ENCODE data around the gene ETV7.

The ETV7 gene

DNA sequence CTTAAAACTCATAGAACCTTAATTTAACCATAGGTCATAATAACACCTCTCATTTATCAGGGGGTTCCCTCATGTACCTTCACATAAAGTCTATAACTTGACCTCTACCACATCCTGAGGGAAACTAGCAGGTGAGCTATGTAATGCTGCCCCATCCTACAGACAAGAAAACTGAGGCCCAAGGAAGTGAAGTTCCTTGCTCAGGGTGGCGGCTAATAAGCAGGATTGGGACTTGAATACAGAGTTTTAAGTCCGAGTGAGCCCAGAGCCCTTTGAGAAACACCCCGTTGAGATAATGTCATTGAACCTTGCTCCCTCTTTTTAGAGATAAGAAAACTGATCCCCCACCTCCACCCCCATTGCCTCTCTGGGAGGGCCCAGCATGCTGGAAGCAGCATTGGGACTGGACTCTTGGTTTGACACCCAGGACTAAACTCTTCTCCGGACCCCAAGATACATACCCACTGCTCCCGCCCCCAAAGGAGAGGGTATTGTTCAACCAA lies 51.2 kb downstream of the ETV7 start:
- Histone ChIP-seq H3K4me3 (ENCODE audit: low read depth in 1 of 2, low read length in 2 of 2) (no peak overlapping the region), H3K36me3 (ENCODE audit: insufficient read depth, low read length) (no peaks in the 10 kb centered on the region), H3K4me1 (ENCODE audit: insufficient read depth, low read length) (peaks cover 7% of the 10 kb centered on the region), H3K9ac (ENCODE audit: low read length) (no peak overlapping the region), H3K27me3 (ENCODE audit: control insufficient read depth in 1 of 2, insufficient read depth in 2 of 2, low read length in 2 of 2) (no peaks in the 10 kb centered on the region), H3K27ac (ENCODE audit: low read depth, low read length) (no peak overlapping the region), H3K9me3 (ENCODE audit: low read length) (no peaks in the 10 kb centered on the region)

GRCh38 chr6:36335465-36336207 lies 51.8 kb downstream of the ETV7 start:
- H3K9ac ChIP-seq (ENCODE audit: low read length) = no peak overlapping the region
- H3K4me1 ChIP-seq (ENCODE audit: insufficient read depth, low read length) = peaks cover 3% of the 10 kb centered on the region
- H3K27ac ChIP-seq (ENCODE audit: low read depth, low read length) = no peak overlapping the region
- no peaks in the 10 kb centered on the region for H3K36me3 ChIP-seq (ENCODE audit: insufficient read depth, low read length)
- no peaks in the 10 kb centered on the region for H3K9me3 ChIP-seq (ENCODE audit: low read length)
- no peak overlapping the region for H3K4me3 ChIP-seq (ENCODE audit: low read depth in 1 of 2, low read length in 2 of 2)
- no peaks in the 10 kb centered on the region for H3K27me3 ChIP-seq (ENCODE audit: control insufficient read depth in 1 of 2, insufficient read depth in 2 of 2, low read length in 2 of 2)

DNA sequence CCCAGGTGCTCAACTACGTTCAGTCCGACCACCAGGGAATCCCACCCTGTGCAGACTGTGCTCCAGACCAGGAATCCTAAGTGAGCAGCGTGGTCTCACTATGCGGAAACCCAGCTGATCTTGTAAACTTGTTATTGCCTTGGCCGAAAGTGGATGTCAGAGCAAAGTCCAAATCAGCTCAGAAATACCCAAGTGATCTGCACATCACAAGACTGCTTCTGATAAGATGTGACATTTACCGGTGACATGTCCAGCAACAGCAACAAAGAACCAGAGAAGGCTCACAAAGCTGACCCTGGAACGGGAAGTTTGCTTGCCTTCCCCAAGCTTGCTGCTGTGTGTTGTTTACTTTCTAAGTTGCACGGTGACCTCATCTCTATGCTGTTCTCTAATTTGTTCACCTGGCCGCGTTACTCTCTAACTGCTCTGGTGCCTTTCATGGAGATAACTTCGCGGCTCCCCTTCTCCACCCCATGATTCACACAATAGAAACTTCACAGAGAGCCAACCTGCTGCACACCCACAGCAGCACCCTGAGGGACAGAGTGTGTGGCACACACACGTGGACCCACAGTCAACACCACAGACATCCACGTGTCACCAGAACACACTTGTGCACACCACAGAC lies 52.5 kb downstream of the ETV7 start:
- H3K27me3 ChIP-seq (ENCODE audit: control insufficient read depth in 1 of 2, insufficient read depth in 2 of 2, low read length in 2 of 2) = no peaks in the 10 kb centered on the region
- no peak overlapping the region for H3K4me3 ChIP-seq (ENCODE audit: low read depth in 1 of 2, low read length in 2 of 2)
- no peaks in the 10 kb centered on the region for H3K4me1 ChIP-seq (ENCODE audit: insufficient read depth, low read length)
- H3K9ac ChIP-seq (ENCODE audit: low read length) = no peak overlapping the region
- H3K36me3 ChIP-seq (ENCODE audit: insufficient read depth, low read length) = no peaks in the 10 kb centered on the region
- no peak overlapping the region for H3K27ac ChIP-seq (ENCODE audit: low read depth, low read length)
- H3K9me3 ChIP-seq (ENCODE audit: low read length) = no peaks in the 10 kb centered on the region

DNA sequence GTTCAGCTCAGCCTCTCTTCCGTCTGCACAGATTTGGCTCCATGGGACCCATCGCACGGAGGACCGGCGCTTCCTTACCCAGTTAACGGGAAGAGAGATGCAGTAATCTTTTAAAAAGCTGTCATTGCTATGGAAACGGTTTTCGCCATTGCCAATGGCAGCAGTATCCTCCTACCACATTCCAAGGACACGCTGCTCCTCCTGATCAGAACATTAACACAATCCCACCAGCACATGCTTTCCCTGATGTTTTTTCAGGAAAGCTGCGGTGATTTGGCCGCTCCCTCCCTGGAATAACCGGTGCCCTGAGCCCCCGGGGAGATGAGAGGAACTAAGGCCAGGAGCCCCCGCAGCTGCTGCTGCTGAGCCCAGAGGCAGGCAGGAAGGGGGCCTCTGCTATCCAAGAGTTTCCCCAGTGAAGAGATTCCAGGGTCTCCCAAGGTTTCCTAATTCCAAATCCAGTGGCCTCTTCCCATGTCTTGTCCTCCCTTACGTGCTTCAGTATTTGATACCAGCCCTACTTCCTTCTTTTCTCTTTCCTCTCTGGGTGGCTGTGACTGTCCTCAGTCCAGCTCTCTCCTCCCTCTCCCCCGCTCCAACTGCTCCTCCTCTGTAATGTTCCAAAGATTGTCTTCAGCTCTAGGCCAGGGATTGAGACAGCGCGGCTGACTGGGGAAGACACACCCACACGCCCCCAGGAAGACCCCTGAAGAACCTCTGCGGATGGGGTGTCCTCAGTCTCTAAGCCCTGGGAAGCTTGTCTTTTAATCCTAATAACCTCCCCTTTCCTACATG lies 53.3 kb downstream of the ETV7 start:
- Histone ChIP-seq H3K4me3 (ENCODE audit: low read depth in 1 of 2, low read length in 2 of 2) (no peak overlapping the region), H3K9me3 (ENCODE audit: low read length) (no peaks in the 10 kb centered on the region), H3K4me1 (ENCODE audit: insufficient read depth, low read length) (no peaks in the 10 kb centered on the region), H3K9ac (ENCODE audit: low read length) (no peak overlapping the region), H3K27me3 (ENCODE audit: control insufficient read depth in 1 of 2, insufficient read depth in 2 of 2, low read length in 2 of 2) (no peaks in the 10 kb centered on the region), H3K36me3 (ENCODE audit: insufficient read depth, low read length) (no peaks in the 10 kb centered on the region), H3K27ac (ENCODE audit: low read depth, low read length) (no peak overlapping the region)

GRCh38 chr6:36333171-36333895 lies 54.1 kb downstream of the ETV7 start:
- Histone ChIP-seq H3K27ac (ENCODE audit: low read depth, low read length) (no peak overlapping the region), H3K4me3 (ENCODE audit: low read depth in 1 of 2, low read length in 2 of 2) (no peak overlapping the region), H3K27me3 (ENCODE audit: control insufficient read depth in 1 of 2, insufficient read depth in 2 of 2, low read length in 2 of 2) (no peaks in the 10 kb centered on the region), H3K4me1 (ENCODE audit: insufficient read depth, low read length) (no peaks in the 10 kb centered on the region), H3K36me3 (ENCODE audit: insufficient read depth, low read length) (no peaks in the 10 kb centered on the region), H3K9me3 (ENCODE audit: low read length) (no peaks in the 10 kb centered on the region), H3K9ac (ENCODE audit: low read length) (no peak overlapping the region)

DNA sequence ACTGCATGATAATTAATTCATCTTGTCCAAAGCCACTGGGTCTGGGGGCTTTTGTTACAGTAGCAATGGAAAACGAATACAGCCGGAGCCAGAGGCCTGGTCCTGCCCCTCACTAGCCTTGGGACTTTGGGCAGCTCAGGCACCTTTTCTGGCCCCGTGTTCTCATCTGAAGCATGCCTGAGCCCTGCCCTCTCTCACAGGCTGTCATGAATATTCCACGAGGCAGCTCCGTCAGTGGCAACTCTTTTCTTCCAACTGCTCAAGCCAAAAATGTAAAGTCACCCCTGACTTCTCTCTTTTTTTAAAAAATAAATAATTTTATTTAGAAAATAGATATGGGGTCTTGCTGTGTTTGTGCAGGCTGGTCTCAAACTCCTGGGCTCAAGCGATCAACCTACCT lies 56.1 kb downstream of the ETV7 start:
- no peaks in the 10 kb centered on the region for H3K9me3 ChIP-seq (ENCODE audit: low read length)
- no peak overlapping the region for H3K27ac ChIP-seq (ENCODE audit: low read depth, low read length)
- H3K9ac ChIP-seq (ENCODE audit: low read length) = no peak overlapping the region
- H3K4me3 ChIP-seq (ENCODE audit: low read depth in 1 of 2, low read length in 2 of 2) = no peak overlapping the region
- H3K36me3 ChIP-seq (ENCODE audit: insufficient read depth, low read length) = no peaks in the 10 kb centered on the region
- no peaks in the 10 kb centered on the region for H3K27me3 ChIP-seq (ENCODE audit: control insufficient read depth in 1 of 2, insufficient read depth in 2 of 2, low read length in 2 of 2)
- H3K4me1 ChIP-seq (ENCODE audit: insufficient read depth, low read length) = no peaks in the 10 kb centered on the region

DNA sequence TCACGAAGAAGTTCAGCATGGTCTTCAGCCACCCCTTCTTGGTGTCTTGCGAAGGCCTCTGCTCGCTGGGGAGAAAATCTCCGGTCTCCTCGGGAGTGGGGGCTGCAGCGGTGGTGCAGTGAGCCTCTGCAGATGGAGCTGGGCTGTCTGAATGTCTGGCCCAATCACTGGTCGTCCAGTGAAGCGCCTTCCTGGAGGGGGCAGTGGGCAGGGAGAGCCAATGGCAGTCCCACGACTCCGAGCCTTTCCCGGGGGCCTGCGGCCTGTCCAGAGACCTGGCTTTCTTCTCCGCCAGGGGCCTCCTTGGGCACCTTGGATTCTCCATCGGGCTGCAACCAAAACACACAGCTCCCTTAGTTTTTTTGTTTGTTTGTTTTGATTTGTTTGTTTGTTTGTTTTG lies 57.1 kb downstream of the ETV7 start:
- no peak overlapping the region for H3K27ac ChIP-seq (ENCODE audit: low read depth, low read length)
- no peaks in the 10 kb centered on the region for H3K4me1 ChIP-seq (ENCODE audit: insufficient read depth, low read length)
- no peaks in the 10 kb centered on the region for H3K9me3 ChIP-seq (ENCODE audit: low read length)
- no peak overlapping the region for H3K9ac ChIP-seq (ENCODE audit: low read length)
- no peaks in the 10 kb centered on the region for H3K27me3 ChIP-seq (ENCODE audit: control insufficient read depth in 1 of 2, insufficient read depth in 2 of 2, low read length in 2 of 2)
- H3K4me3 ChIP-seq (ENCODE audit: low read depth in 1 of 2, low read length in 2 of 2) = no peak overlapping the region
- H3K36me3 ChIP-seq (ENCODE audit: insufficient read depth, low read length) = no peaks in the 10 kb centered on the region

GRCh38 chr6:36329798-36330291 lies 57.6 kb downstream of the ETV7 start:
- Histone ChIP-seq H3K27me3 (ENCODE audit: control insufficient read depth in 1 of 2, insufficient read depth in 2 of 2, low read length in 2 of 2) (no peaks in the 10 kb centered on the region), H3K4me3 (ENCODE audit: low read depth in 1 of 2, low read length in 2 of 2) (no peak overlapping the region), H3K4me1 (ENCODE audit: insufficient read depth, low read length) (no peaks in the 10 kb centered on the region), H3K36me3 (ENCODE audit: insufficient read depth, low read length) (no peaks in the 10 kb centered on the region), H3K9ac (ENCODE audit: low read length) (no peak overlapping the region), H3K9me3 (ENCODE audit: low read length) (no peaks in the 10 kb centered on the region), H3K27ac (ENCODE audit: low read depth, low read length) (no peak overlapping the region)

- Histone ChIP-seq H3K36me3 (ENCODE audit: insufficient read depth, low read length) (no peaks in the 10 kb centered on the region), H3K9me3 (ENCODE audit: low read length) (no peaks in the 10 kb centered on the region), H3K27ac (ENCODE audit: low read depth, low read length) (no peak overlapping the region), H3K4me3 (ENCODE audit: low read depth in 1 of 2, low read length in 2 of 2) (no peak overlapping the region), H3K9ac (ENCODE audit: low read length) (no peak overlapping the region), H3K4me1 (ENCODE audit: insufficient read depth, low read length) (no peaks in the 10 kb centered on the region), H3K27me3 (ENCODE audit: control insufficient read depth in 1 of 2, insufficient read depth in 2 of 2, low read length in 2 of 2) (no peaks in the 10 kb centered on the region)
Observed at GRCh38 chr6:36328600-36328999, 58.9 kb downstream of the ETV7 start.

- H3K36me3 ChIP-seq (ENCODE audit: insufficient read depth, low read length) = no peaks in the 10 kb centered on the region
- no peaks in the 10 kb centered on the region for H3K4me1 ChIP-seq (ENCODE audit: insufficient read depth, low read length)
- no peak overlapping the region for H3K9ac ChIP-seq (ENCODE audit: low read length)
- H3K9me3 ChIP-seq (ENCODE audit: low read length) = no peaks in the 10 kb centered on the region
- H3K27ac ChIP-seq (ENCODE audit: low read depth, low read length) = no peak overlapping the region
- H3K27me3 ChIP-seq (ENCODE audit: control insufficient read depth in 1 of 2, insufficient read depth in 2 of 2, low read length in 2 of 2) = no peaks in the 10 kb centered on the region
- H3K4me3 ChIP-seq (ENCODE audit: low read depth in 1 of 2, low read length in 2 of 2) = no peak overlapping the region
Observed at GRCh38 chr6:36327919-36328236, 59.6 kb downstream of the ETV7 start.

All from muscle layer of colon (tissue), 2 donors.